ENCODE measurements around the gene C1orf185. TPM values are rescaled to one million over a fixed set of nuclear protein-coding genes. Genes with fewer than 3 reads are reported as not detected.

The C1orf185 gene
- total RNA-seq, 3 donors from 2014 or later, result not detected

GRCh38 chr1:51086496-51087271 is 15.3 kb upstream of the C1orf185 start:
- Histone ChIP-seq H3K4me3 (no peak overlapping the region), H3K4me1 (ENCODE audit: low read depth) (no peaks in the 10 kb centered on the region), H3K9me3 (no peaks in the 10 kb centered on the region), H3K36me3 (ENCODE audit: low read depth) (no peaks in the 10 kb centered on the region)
- TF ChIP-seq, protein P1, sequence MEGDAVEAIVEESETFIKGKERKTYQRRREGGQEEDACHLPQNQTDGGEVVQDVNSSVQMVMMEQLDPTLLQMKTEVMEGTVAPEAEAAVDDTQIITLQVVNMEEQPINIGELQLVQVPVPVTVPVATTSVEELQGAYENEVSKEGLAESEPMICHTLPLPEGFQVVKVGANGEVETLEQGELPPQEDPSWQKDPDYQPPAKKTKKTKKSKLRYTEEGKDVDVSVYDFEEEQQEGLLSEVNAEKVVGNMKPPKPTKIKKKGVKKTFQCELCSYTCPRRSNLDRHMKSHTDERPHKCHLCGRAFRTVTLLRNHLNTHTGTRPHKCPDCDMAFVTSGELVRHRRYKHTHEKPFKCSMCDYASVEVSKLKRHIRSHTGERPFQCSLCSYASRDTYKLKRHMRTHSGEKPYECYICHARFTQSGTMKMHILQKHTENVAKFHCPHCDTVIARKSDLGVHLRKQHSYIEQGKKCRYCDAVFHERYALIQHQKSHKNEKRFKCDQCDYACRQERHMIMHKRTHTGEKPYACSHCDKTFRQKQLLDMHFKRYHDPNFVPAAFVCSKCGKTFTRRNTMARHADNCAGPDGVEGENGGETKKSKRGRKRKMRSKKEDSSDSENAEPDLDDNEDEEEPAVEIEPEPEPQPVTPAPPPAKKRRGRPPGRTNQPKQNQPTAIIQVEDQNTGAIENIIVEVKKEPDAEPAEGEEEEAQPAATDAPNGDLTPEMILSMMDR (IDR thresholded peaks at IDR 0.05), result no peak
- intact Hi-C loops (cut with DNase I, micrococcal nuclease), result no loop called here
- DNase-seq, result no peak
- ATAC-seq, result no peak

DNA sequence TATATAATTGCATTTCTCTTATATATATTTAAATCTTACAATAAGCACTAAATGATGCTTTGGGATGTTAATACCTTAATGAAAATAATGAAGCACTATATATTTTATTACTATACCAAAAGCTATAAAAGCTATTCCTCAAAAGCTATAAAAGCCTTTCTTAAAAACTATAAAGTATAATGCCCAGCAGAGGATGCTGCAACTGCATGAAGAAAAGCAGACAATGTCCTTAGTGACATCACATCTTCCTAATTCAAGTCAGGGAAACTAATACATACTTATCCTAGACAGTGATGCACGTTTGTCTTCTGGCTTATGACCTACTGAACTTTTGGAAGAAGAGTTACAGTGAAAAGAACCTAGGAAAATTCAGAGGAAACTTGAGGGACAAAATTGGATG is 13.6 kb upstream of the C1orf185 start:
- TF ChIP-seq, protein P1 (IDR thresholded peaks at IDR 0.05), result no peak

GRCh38 chr1:51093581-51093980 is 8.4 kb upstream of the C1orf185 start:
- H3K4me3 ChIP-seq, result no peak overlapping the region
- TF ChIP-seq, protein P1 (IDR thresholded peaks at IDR 0.05), result no peak
- H3K4me1 ChIP-seq (ENCODE audit: low read depth), result no peaks in the 10 kb centered on the region
- DNase-seq (no peak), ATAC-seq (no peak)
- no peaks in the 10 kb centered on the region for H3K9me3 ChIP-seq
- intact Hi-C loops (cut with DNase I, micrococcal nuclease), result no loop called here
- H3K36me3 ChIP-seq (ENCODE audit: low read depth), result no peaks in the 10 kb centered on the region

More for the DNA sequence above, 13.6 kb upstream of the C1orf185 start:
- Histone ChIP-seq H3K4me1 (ENCODE audit: low read depth) (no peaks in the 10 kb centered on the region), H3K9me3 (no peaks in the 10 kb centered on the region), H3K4me3 (no peak overlapping the region), H3K36me3 (ENCODE audit: low read depth) (no peaks in the 10 kb centered on the region)
- DNase-seq (no peak), ATAC-seq (no peak)
- intact Hi-C loops (cut with DNase I, micrococcal nuclease), result no loop called here

DNA sequence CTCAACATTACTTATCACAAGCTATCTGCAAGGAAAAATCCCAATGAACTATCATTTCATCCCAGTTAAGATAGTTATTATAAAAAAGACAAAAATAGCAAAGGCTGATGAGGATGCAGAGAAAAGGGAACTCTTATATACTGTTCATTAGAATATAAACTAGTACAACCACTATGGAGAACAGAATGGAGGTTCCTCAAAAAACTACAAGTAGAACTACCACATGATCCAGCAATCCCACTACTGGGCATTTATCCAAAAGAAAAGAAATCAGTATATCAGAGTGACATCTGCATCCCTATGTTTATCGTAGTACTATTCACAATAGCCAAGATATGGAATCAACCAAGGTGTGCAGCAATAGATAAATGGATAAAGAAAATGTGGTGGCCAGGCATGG is 4.9 kb upstream of the C1orf185 start:
- DNase-seq (no peak), ATAC-seq (no peak)
- Histone ChIP-seq H3K36me3 (ENCODE audit: low read depth) (no peaks in the 10 kb centered on the region), H3K9me3 (no peaks in the 10 kb centered on the region), H3K4me3 (no peak overlapping the region), H3K4me1 (ENCODE audit: low read depth) (no peaks in the 10 kb centered on the region)
- intact Hi-C loops (cut with DNase I, micrococcal nuclease), result no loop called here
- TF ChIP-seq, protein P1 (IDR thresholded peaks at IDR 0.05), result no peak

- H3K36me3 ChIP-seq (ENCODE audit: low read depth), result no peaks in the 10 kb centered on the region
- no peaks in the 10 kb centered on the region for H3K4me1 ChIP-seq (ENCODE audit: low read depth)
- no peaks in the 10 kb centered on the region for H3K9me3 ChIP-seq
- DNase-seq (no peak), ATAC-seq (no peak)
- TF ChIP-seq, protein P1 (IDR thresholded peaks at IDR 0.05), result no peak
- no peak overlapping the region for H3K4me3 ChIP-seq
- intact Hi-C loops (cut with DNase I, micrococcal nuclease), result no loop called here
These were observed 1.7 kb upstream of the C1orf185 start for GRCh38 chr1:51100264-51100880.
